Glutamatergic neuron (in vitro differentiated cells): Measurements from ENCODE around the gene VPS11. TPM values are rescaled to one million over a fixed set of nuclear protein-coding genes. Genes with fewer than 3 reads are reported as not detected.

Experiments used
- DNase-seq: peaks from one replicate; pipeline ENCODE4 v3.0.0; 2022
- H3K27ac Mint-ChIP-seq: one replicate; pipeline ENCODE4 v1.8.0; 2020; ENCODE audit warnings: mild to moderate bottlenecking, mixed read lengths, inconsistent platforms; ENCODE audit not compliant: unreplicated experiment
- H3K27me3 Mint-ChIP-seq: one replicate; pipeline ENCODE4 v1.8.0; 2020; ENCODE audit warnings: mild to moderate bottlenecking, moderate library complexity, mixed read lengths, inconsistent platforms; ENCODE audit not compliant: unreplicated experiment
- H3K36me3 Mint-ChIP-seq: one replicate; pipeline ENCODE4 v1.8.0; 2020; ENCODE audit warnings: mild to moderate bottlenecking, mixed read lengths, inconsistent platforms; ENCODE audit not compliant: unreplicated experiment
- H3K4me1 Mint-ChIP-seq: one replicate; pipeline ENCODE4 v1.8.0; 2020; ENCODE audit warnings: mild to moderate bottlenecking, low read depth, mixed read lengths, inconsistent platforms; ENCODE audit not compliant: unreplicated experiment
- H3K4me3 Mint-ChIP-seq: one replicate; pipeline ENCODE4 v1.8.0; 2020; ENCODE audit warnings: mild to moderate bottlenecking, mixed read lengths, inconsistent platforms; ENCODE audit not compliant: unreplicated experiment
- H3K9me3 Mint-ChIP-seq: one replicate; pipeline ENCODE4 v1.8.0; 2020; ENCODE audit warnings: mild to moderate bottlenecking, moderate library complexity, mixed read lengths, inconsistent platforms; ENCODE audit not compliant: unreplicated experiment
- total RNA-seq: library from RNA; stranded (reverse); fragmentation: NEBNext Ultra II Directional; extraction: Animal tissue kit (Norgen Biotek cat#: 25700); gene quantifications from one replicate; pipeline ENCODE4 v1.2.1, GENCODE V29; 2021; ENCODE audit not compliant: unreplicated experiment
- TF ChIP-seq, protein P1 (sequence below): fragments of 200-600 bp; sonication (generic); IDR thresholded peaks from one replicate; pipeline ENCODE4 v1.5.0; 2021; ENCODE audit not compliant: partially characterized antibody, unreplicated experiment

The VPS11 gene
- total RNA-seq, 1 donor from 2014 or later, result 32.7 TPM

DNA sequence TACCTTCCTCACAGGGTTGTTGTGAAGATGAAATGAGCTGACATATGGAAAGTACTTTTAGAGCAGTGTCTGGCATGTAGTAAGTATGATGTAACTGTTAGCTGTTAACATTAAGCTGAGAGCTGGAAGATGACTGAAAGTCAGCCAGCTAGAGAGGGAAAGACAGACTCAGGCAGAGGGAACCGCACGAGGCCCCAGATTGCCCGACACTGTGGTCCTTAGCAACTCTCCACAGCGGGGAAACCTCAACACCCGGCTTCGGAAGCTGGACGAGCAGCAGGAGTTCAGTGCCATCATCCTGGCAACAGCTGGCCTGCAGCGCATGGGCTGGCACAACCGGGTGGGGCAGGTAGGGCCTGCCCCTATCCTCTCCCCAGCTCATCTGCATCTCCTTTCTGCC, 23.6 kb downstream of the VPS11 start:
- no peak for DNase-seq
- H3K27ac Mint-ChIP-seq, result peak overlapping the region; percentile 52
- peaks cover 11% of the 10 kb centered on the region for H3K4me1 Mint-ChIP-seq
- peaks cover 6% of the 10 kb centered on the region for H3K27me3 Mint-ChIP-seq
- TF ChIP-seq, protein P1, sequence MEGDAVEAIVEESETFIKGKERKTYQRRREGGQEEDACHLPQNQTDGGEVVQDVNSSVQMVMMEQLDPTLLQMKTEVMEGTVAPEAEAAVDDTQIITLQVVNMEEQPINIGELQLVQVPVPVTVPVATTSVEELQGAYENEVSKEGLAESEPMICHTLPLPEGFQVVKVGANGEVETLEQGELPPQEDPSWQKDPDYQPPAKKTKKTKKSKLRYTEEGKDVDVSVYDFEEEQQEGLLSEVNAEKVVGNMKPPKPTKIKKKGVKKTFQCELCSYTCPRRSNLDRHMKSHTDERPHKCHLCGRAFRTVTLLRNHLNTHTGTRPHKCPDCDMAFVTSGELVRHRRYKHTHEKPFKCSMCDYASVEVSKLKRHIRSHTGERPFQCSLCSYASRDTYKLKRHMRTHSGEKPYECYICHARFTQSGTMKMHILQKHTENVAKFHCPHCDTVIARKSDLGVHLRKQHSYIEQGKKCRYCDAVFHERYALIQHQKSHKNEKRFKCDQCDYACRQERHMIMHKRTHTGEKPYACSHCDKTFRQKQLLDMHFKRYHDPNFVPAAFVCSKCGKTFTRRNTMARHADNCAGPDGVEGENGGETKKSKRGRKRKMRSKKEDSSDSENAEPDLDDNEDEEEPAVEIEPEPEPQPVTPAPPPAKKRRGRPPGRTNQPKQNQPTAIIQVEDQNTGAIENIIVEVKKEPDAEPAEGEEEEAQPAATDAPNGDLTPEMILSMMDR, result no peak
- no peak overlapping the region for H3K4me3 Mint-ChIP-seq
- H3K9me3 Mint-ChIP-seq, result peaks cover 9% of the 10 kb centered on the region
- no peaks in the 10 kb centered on the region for H3K36me3 Mint-ChIP-seq

DNA sequence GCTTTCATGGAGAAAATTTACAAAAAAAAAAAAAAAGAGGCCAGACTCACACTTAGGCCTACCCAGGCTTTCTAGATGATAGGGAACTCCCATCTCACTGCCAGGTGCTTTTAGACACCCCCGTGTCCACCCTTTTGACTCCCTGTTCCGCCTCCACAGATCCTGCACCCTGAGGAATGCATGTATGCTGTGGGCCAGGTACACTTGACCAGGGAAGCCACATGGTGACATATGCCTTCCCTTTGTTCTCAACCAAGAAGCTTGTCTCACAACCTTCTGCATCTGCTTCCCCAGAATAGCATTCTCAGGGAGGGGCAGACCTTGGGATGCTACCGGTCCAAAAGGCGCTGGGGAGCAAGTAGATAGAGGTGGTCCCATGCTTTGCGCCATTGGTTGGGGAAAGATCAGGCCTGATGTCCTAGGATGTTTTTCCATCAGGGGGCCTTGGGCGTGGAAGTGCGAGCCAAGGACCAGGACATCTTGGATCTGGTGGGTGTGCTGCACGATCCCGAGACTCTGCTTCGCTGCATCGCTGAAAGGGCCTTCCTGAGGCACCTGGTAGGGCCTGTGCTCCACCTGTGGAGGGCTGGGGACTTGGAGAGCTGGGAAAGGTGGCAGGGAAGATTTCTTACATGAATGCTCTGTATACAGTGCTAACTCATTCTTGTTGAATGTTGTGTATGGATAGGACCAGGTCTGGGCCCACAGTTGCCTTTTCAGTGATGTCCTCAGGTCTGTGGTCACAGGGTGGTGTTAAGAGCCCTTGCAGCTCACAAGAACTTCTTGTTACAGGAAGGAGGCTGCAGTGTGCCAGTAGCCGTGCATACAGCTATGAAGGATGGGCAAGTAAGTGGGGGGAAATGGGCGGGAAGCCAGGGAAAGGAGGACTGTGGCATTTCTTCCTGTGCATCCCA, 24.6 kb downstream of the VPS11 start:
- Mint-ChIP-seq H3K4me3 (peak overlapping the region; percentile 65), H3K9me3 (peaks cover 9% of the 10 kb centered on the region), H3K36me3 (no peaks in the 10 kb centered on the region), H3K4me1 (peaks cover 11% of the 10 kb centered on the region), H3K27me3 (peaks cover 9% of the 10 kb centered on the region), H3K27ac (peak overlapping the region; percentile 59)
- TF ChIP-seq, protein P1, result no peak
- DNase-seq, result no peak

GRCh38 chr11:119092880-119093842, 25.5 kb downstream of the VPS11 start:
- peaks cover 11% of the 10 kb centered on the region for H3K4me1 Mint-ChIP-seq
- H3K4me3 Mint-ChIP-seq, result peak overlapping the region; percentile 86
- DNase-seq, result no peak
- TF ChIP-seq, protein P1, result no peak
- peaks cover 9% of the 10 kb centered on the region for H3K27me3 Mint-ChIP-seq
- H3K9me3 Mint-ChIP-seq, result peaks cover 9% of the 10 kb centered on the region
- no peaks in the 10 kb centered on the region for H3K36me3 Mint-ChIP-seq
- peak overlapping the region; percentile 75 for H3K27ac Mint-ChIP-seq

DNA sequence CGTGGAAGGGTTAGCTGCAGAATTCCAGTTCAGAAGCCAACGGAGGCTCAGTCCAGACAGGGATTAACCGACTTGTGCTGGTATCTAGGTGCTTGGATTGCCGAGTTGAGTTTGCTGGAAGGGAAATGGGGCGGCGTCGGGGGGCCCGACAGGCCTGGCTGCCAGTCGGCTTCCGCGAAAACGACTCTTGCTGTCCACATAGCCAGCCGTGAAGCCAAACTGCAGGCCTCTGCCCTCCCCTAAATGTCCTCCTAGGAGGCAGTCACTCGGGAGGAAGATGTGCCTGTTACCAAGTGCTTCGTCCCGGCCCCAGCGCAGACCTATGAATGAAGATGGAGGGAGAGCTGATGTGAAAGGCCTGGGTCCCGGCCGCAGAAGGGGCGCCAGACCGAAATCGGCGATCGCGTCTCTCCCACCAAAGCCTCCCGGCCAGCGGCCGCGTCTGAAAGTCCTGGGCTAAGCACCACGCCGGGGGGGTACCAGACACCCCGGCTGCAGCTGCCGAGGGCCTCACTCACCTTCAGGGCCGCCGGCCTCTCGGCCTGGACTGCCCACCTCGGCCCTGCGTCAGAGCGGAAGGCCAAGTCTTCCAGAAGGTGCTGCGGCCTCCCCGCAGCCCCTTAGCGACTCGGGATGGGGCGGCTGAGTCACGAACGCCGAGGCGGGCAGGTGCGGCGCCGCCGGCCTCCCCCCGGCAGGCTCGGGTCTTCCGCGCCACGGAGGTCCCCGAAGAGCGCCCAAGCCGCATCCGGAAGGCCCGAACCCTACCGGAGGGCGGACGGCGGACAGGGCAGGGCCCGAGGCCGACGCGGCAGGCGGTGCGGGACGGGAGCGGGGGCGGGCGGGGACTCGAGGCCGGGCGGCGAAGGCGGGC, 26.6 kb downstream of the VPS11 start:
- H3K27ac Mint-ChIP-seq, result peak overlapping the region; percentile 81
- peaks cover 9% of the 10 kb centered on the region for H3K9me3 Mint-ChIP-seq
- DNase-seq, result peak; percentile 50
- TF ChIP-seq, protein P1, result no peak
- peaks cover 9% of the 10 kb centered on the region for H3K27me3 Mint-ChIP-seq
- peak overlapping the region; percentile 87 for H3K4me3 Mint-ChIP-seq
- no peaks in the 10 kb centered on the region for H3K36me3 Mint-ChIP-seq
- H3K4me1 Mint-ChIP-seq, result peaks cover 11% of the 10 kb centered on the region
